ACC112 (cell line): Measurements from ENCODE around the gene ARRB1.
A peak's percentile ranks its signal among the peaks of the same experiment; 100 is the strongest.

Experiments
- H2AFZ ChIP-seq: fragments of 200-600 bp; sonication (generic); one replicate; pipeline ENCODE4 v1.6.0; 2017; ENCODE audit warnings: antibody characterized with exemption, low read length; ENCODE audit not compliant: unreplicated experiment
- H3K27ac ChIP-seq: fragments of 200-600 bp; sonication (generic); 2 replicates; pipeline ENCODE4 v1.5.1; 2014; ENCODE audit warnings: low read depth, mild to moderate bottlenecking, antibody characterized with exemption, low read length, moderate library complexity
- H3K27me3 ChIP-seq: fragments of 200-600 bp; sonication (generic); 2 replicates; pipeline ENCODE4 v1.6.1; 2014; ENCODE audit warnings: mild to moderate bottlenecking, antibody characterized with exemption, low read length, moderate library complexity, mixed read lengths; ENCODE audit not compliant: insufficient read depth
- H3K36me3 ChIP-seq: fragments of 200-600 bp; sonication (generic); 2 replicates; pipeline ENCODE4 v1.6.1; 2016; ENCODE audit warnings: mild to moderate bottlenecking, antibody characterized with exemption, low read length, moderate library complexity, mixed read lengths; ENCODE audit not compliant: insufficient read depth
- H3K4me1 ChIP-seq: fragments of 200-600 bp; sonication (generic); one replicate; pipeline ENCODE4 v1.6.1; 2016; ENCODE audit warnings: low read length, mixed read lengths; ENCODE audit not compliant: insufficient read depth, unreplicated experiment, control insufficient read depth
- H3K4me3 ChIP-seq: fragments of 200-600 bp; sonication (generic); 2 replicates; pipeline ENCODE4 v1.5.1; 2014; ENCODE audit warnings: mild to moderate bottlenecking, low read depth, low read length
- H3K79me2 ChIP-seq: fragments of 200-600 bp; sonication (generic); one replicate; pipeline ENCODE4 v1.6.0; 2016; ENCODE audit warnings: low read length; ENCODE audit not compliant: control insufficient read depth, unreplicated experiment, insufficient read depth

Gene ARRB1

GRCh38 chr11:75350743-75351540 is 519 bp downstream of the ARRB1 start:
- peak overlapping the region; percentile 94 for H2AFZ ChIP-seq
- no peaks in the 10 kb centered on the region for H3K79me2 ChIP-seq

GRCh38 chr11:75350122-75350742 is 1.2 kb downstream of the ARRB1 start:
- H3K27me3 ChIP-seq = no peaks in the 10 kb centered on the region
- no peak overlapping the region for H2AFZ ChIP-seq
- no peak overlapping the region for H3K27ac ChIP-seq
- peak overlapping the region; percentile 93 for H3K4me3 ChIP-seq
- peaks cover 38% of the 10 kb centered on the region for H3K4me1 ChIP-seq
- H3K79me2 ChIP-seq = no peaks in the 10 kb centered on the region
- no peaks in the 10 kb centered on the region for H3K36me3 ChIP-seq

More at GRCh38 chr11:75350743-75351540, 519 bp downstream of the ARRB1 start:
- Histone ChIP-seq H3K4me1 (peaks cover 38% of the 10 kb centered on the region), H3K27me3 (no peaks in the 10 kb centered on the region), H3K36me3 (no peaks in the 10 kb centered on the region), H3K4me3 (peak overlapping the region; percentile 93), H3K27ac (no peak overlapping the region)

GRCh38 chr11:75349521-75350116 is 1.8 kb downstream of the ARRB1 start:
- H3K36me3 ChIP-seq = no peaks in the 10 kb centered on the region
- no peak overlapping the region for H2AFZ ChIP-seq

GRCh38 chr11:75347781-75348566 is 3.5 kb downstream of the ARRB1 start:
- Histone ChIP-seq H3K79me2 (no peaks in the 10 kb centered on the region), H2AFZ (no peak overlapping the region), H3K4me3 (no peak overlapping the region; the same call in 1 of the 2 replicates), H3K27me3 (no peaks in the 10 kb centered on the region), H3K27ac (peak overlapping the region; percentile 65), H3K36me3 (no peaks in the 10 kb centered on the region), H3K4me1 (peaks cover 55% of the 10 kb centered on the region)

More at GRCh38 chr11:75349521-75350116, 1.8 kb downstream of the ARRB1 start:
- Histone ChIP-seq H3K27ac (no peak overlapping the region), H3K4me3 (no peak overlapping the region; the same call in 1 of the 2 replicates), H3K79me2 (no peaks in the 10 kb centered on the region), H3K27me3 (no peaks in the 10 kb centered on the region), H3K4me1 (peaks cover 44% of the 10 kb centered on the region)

- peak overlapping the region; percentile 65 for H3K27ac ChIP-seq
- peaks cover 58% of the 10 kb centered on the region for H3K4me1 ChIP-seq
Observed at GRCh38 chr11:75346912-75347647, 4.4 kb downstream of the ARRB1 start.

GRCh38 chr11:75346296-75346695 is 5.2 kb downstream of the ARRB1 start:
- no peak overlapping the region for H2AFZ ChIP-seq
- H3K36me3 ChIP-seq = no peaks in the 10 kb centered on the region
- peaks cover 64% of the 10 kb centered on the region for H3K4me1 ChIP-seq
- no peak overlapping the region for H3K27ac ChIP-seq
- no peaks in the 10 kb centered on the region for H3K27me3 ChIP-seq
- H3K4me3 ChIP-seq = no peak overlapping the region
- no peaks in the 10 kb centered on the region for H3K79me2 ChIP-seq

More at GRCh38 chr11:75346912-75347647, 4.4 kb downstream of the ARRB1 start:
- Histone ChIP-seq H3K79me2 (no peaks in the 10 kb centered on the region), H2AFZ (peak overlapping the region; percentile 21), H3K27me3 (no peaks in the 10 kb centered on the region), H3K4me3 (no peak overlapping the region; the same call in 1 of the 2 replicates), H3K36me3 (no peaks in the 10 kb centered on the region)

- H3K4me3 ChIP-seq = no peak overlapping the region
- no peaks in the 10 kb centered on the region for H3K79me2 ChIP-seq
- no peak overlapping the region for H3K27ac ChIP-seq
Observed at GRCh38 chr11:75345455-75346160, 5.9 kb downstream of the ARRB1 start.

GRCh38 chr11:75344761-75345454 is 6.6 kb downstream of the ARRB1 start:
- H3K27me3 ChIP-seq = no peaks in the 10 kb centered on the region
- H3K4me1 ChIP-seq = peaks cover 66% of the 10 kb centered on the region
- H3K27ac ChIP-seq = no peak overlapping the region
- no peaks in the 10 kb centered on the region for H3K79me2 ChIP-seq
- no peak overlapping the region for H3K4me3 ChIP-seq
- H2AFZ ChIP-seq = no peak overlapping the region
- H3K36me3 ChIP-seq = no peaks in the 10 kb centered on the region

More at GRCh38 chr11:75345455-75346160, 5.9 kb downstream of the ARRB1 start:
- Histone ChIP-seq H2AFZ (no peak overlapping the region), H3K4me1 (peaks cover 66% of the 10 kb centered on the region), H3K27me3 (no peaks in the 10 kb centered on the region), H3K36me3 (no peaks in the 10 kb centered on the region)

- Histone ChIP-seq H3K79me2 (peaks cover 2% of the 10 kb centered on the region), H3K4me1 (peaks cover 70% of the 10 kb centered on the region), H3K27ac (no peak overlapping the region), H3K27me3 (no peaks in the 10 kb centered on the region), H3K36me3 (no peaks in the 10 kb centered on the region), H3K4me3 (no peak overlapping the region), H2AFZ (no peak overlapping the region)
Observed at GRCh38 chr11:75344186-75344585, 7.3 kb downstream of the ARRB1 start.
